ENCODE measurements around the gene BMP7.

BMP7 gene

GRCh38 chr20:57266291-57267157 is at the start of gene BMP7:
BMP7 (minus strand) TSS chr20:57266641; CDS start chr20:57266122, 519 bp downstream.
- DNase-seq: no peak

GRCh38 chr20:57315976-57316480 is 49.6 kb upstream of the BMP7 start:
- no peak for DNase-seq

- DNase-seq: no peak
Measured at GRCh38 chr20:57315083-57315975, 48.9 kb upstream of the BMP7 start.

- DNase-seq: no peak
Measured at GRCh38 chr20:57313951-57314350, 47.5 kb upstream of the BMP7 start.

GRCh38 chr20:57313230-57313629 is 46.8 kb upstream of the BMP7 start:
- DNase-seq: no peak

GRCh38 chr20:57312138-57312537 is 45.7 kb upstream of the BMP7 start:
- DNase-seq: no peak

GRCh38 chr20:57310821-57311514 is 44.5 kb upstream of the BMP7 start:
- no peak for DNase-seq

- no peak for DNase-seq
Measured at GRCh38 chr20:57309544-57310115, 43.2 kb upstream of the BMP7 start.

GRCh38 chr20:57308451-57309271 is 42.2 kb upstream of the BMP7 start:
- DNase-seq: no peak

- no peak for DNase-seq
Measured at GRCh38 chr20:57306747-57307146, 40.3 kb upstream of the BMP7 start.

GRCh38 chr20:57301026-57301425 is 34.6 kb upstream of the BMP7 start:
- DNase-seq: no peak

- DNase-seq: no peak
Measured at GRCh38 chr20:57298457-57298856, 32.0 kb upstream of the BMP7 start.

- DNase-seq: no peak
Measured at GRCh38 chr20:57294550-57294949, 28.1 kb upstream of the BMP7 start.

- no peak for DNase-seq
Measured at GRCh38 chr20:57293995-57294394, 27.6 kb upstream of the BMP7 start.

- DNase-seq: no peak
Measured at GRCh38 chr20:57292611-57293010, 26.2 kb upstream of the BMP7 start.

GRCh38 chr20:57291694-57292093 is 25.3 kb upstream of the BMP7 start:
- no peak for DNase-seq

GRCh38 chr20:57291003-57291402 is 24.6 kb upstream of the BMP7 start:
- no peak for DNase-seq

- no peak for DNase-seq
Measured at GRCh38 chr20:57290178-57290484, 23.7 kb upstream of the BMP7 start.

GRCh38 chr20:57289391-57290177 is 23.1 kb upstream of the BMP7 start:
- DNase-seq: no peak

- no peak for DNase-seq
Measured at GRCh38 chr20:57288651-57289277, 22.3 kb upstream of the BMP7 start.

GRCh38 chr20:57287901-57288300 is 21.5 kb upstream of the BMP7 start:
- no peak for DNase-seq
